IPS DF 4.7 (cell line): ENCODE results near the gene RASA2.

Experiments
- DNase-seq: peaks from one replicate; pipeline ENCODE4 v3.0.0-alpha.2; 2013; ENCODE audit warnings: low spot score; ENCODE audit errors: extremely low read depth

The RASA2 gene, protein sequence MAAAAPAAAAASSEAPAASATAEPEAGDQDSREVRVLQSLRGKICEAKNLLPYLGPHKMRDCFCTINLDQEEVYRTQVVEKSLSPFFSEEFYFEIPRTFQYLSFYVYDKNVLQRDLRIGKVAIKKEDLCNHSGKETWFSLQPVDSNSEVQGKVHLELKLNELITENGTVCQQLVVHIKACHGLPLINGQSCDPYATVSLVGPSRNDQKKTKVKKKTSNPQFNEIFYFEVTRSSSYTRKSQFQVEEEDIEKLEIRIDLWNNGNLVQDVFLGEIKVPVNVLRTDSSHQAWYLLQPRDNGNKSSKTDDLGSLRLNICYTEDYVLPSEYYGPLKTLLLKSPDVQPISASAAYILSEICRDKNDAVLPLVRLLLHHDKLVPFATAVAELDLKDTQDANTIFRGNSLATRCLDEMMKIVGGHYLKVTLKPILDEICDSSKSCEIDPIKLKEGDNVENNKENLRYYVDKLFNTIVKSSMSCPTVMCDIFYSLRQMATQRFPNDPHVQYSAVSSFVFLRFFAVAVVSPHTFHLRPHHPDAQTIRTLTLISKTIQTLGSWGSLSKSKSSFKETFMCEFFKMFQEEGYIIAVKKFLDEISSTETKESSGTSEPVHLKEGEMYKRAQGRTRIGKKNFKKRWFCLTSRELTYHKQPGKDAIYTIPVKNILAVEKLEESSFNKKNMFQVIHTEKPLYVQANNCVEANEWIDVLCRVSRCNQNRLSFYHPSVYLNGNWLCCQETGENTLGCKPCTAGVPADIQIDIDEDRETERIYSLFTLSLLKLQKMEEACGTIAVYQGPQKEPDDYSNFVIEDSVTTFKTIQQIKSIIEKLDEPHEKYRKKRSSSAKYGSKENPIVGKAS

DNA sequence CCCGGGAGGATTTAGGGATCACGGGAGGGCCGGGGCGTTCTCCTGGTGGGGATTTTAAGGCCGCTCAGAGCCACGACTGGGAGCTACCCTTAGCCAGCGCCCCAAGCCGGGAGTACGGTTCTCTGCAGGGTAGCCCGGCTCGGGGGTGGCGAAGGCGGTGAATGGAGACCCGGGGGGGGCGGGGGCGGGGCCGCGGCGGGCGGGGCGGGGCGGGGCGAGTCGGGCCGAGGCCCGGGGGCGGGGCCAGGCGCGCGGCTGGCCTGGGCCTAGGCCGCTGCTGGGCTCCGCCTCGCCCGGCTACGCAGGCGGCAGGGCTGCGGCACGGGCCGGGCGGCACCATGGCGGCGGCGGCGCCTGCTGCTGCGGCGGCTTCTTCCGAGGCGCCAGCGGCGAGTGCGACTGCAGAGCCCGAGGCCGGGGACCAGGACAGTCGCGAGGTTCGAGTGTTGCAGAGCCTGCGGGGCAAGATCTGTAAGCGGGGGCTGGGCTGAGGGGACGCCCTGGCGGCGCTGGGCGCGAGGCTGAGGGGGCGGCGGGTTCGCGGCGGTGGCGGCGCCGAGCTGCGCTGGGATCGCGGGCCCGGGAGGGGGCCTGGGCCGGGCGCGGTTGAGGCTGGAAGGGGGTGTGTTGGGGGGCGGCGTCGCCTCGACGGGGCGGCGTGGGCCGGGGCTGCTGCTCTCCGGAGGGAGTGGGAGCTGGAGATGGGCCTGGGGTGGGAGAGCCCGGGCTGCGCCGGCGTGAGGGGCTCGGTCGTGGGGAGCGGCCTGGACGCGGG is at the start of gene RASA2:
RASA2 (plus strand) TSS at position 282 of the 775 bp plus-strand sequence; CDS start at position 339, 57 bp downstream.
- DNase-seq = no peak

DNA sequence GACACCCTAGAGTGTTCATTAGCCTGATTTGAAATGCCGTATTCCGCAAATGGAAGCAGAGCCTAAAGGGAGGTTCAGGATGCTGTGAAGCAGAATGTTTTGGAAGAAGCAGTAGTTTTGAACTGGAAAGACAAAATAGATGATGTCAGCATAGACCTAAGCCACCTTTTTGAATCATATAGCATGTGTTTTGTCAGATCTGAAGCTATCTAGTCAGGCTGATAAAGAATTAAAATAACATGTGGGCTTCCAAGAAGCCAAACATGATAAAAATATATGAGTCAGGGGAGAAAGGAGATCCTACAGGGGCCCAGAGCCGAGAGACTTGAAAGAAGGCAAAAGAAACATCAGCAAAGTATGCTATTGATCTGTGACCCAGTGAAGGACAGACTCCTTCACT is 47.2 kb upstream of the RASA2 start:
- DNase-seq = no peak

DNA sequence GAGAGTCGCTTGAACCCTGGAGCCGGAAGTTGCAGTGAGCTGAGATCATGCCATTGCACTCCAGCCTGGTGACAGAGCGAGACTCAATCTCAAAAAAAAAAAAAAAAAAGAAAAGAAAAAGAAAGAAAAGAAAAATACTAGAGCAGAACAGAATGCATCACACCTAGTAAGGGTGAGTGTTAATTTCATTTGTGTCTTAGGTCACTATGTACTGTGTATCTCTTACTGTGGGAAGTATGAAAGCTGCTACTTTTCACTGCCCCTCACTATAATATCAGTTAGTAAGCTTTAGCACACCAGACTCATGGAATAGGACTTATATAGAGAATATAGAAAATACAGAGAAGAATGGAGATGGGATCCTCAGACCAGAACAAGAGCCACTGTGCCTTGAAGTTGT is 45.9 kb upstream of the RASA2 start:
- DNase-seq = no peak

DNA sequence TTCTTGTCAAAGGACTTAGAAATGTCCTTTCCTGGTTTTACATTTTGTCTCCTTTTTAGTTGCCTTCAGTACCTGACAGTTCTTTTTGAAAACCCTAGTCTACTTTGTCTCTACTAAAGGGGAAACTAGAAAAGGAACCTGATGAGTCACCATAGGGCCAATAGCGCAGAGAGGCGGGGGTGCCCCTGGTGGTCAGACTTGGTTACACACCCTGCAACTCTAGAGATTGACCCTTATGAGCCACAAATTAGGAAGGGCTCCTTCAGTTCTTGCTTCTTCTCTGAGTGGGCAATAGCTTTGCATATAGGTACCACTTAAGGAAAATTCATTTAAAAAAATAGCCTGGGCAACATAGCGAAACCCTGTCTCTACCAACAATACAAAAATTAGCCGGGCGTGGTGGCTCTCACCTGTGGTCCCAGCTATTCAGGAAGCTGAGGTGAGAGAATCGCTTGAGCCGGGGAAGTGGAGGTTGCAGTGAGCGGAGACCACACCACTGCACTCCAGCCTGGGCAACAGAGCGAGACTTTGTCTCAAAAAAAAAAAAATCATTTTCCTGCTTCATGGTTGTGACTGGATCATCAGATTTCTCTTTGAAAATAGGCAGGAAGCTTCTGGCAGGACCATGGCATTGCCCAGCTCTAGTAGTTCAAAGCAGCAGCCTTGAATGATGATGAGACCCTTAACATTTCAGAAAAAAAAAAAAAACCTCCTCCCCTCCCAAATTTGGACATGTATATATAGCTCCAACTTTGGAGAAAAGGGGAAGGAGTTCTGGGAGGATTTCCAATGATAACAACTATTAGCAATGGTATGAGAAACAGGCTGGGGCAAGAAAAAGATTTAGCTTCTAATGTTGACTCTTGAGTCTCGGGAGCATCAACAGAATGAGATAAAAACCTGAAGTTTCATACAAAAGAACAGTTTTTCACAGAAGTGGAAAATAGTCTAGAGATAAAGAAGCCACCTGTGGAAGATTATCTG is 45.2 kb upstream of the RASA2 start:
- no peak for DNase-seq

DNA sequence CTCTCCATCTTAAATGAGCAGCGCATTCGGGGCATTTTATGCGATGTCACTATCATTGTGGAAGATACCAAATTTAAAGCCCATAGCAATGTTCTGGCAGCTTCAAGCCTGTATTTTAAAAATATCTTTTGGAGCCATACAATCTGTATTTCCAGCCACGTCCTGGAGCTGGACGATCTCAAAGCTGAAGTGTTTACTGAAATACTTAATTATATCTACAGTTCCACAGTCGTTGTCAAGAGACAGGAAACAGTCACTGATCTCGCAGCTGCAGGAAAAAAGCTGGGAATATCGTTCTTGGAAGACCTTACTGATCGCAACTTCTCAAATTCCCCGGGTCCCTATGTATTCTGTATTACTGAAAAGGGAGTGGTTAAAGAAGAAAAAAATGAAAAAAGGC is 44.4 kb upstream of the RASA2 start:
- DNase-seq = no peak

DNA sequence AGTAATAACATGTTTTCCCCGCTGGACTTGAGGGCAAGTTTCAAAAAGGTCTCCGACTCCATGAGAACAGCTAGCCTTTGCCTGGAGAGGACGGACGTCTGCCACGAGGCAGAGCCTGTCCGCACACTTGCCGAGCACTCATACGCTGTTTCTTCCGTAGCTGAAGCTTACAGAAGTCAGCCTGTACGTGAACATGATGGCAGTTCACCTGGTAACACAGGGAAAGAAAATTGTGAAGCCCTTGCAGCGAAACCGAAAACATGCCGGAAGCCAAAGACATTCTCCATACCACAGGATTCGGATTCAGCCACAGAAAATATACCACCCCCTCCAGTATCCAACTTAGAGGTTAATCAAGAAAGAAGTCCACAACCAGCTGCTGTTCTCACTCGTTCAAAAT is 43.9 kb upstream of the RASA2 start:
- no peak for DNase-seq

DNA sequence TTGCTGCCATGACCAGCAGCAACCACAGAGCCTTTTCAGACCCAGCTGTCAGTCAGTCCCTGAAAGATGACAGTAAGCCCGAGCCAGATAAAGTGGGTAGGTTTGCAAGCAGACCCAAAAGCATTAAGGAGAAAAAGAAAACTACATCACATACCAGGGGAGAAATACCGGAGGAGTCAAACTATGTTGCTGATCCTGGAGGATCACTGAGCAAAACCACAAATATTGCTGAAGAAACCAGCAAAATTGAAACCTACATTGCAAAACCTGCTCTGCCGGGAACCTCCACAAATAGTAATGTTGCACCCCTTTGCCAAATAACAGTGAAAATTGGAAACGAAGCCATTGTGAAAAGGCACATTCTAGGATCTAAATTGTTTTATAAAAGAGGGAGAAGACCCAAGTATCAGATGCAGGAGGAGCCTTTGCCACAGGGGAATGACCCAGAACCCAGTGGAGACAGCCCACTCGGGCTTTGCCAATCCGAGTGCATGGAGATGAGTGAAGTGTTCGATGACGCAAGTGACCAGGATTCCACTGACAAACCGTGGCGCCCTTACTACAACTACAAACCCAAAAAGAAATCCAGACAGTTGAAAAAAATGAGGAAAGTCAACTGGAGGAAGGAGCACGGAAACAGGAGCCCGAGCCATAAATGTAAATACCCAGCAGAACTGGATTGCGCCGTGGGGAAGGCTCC is 42.1 kb upstream of the RASA2 start:
- no peak for DNase-seq

DNA sequence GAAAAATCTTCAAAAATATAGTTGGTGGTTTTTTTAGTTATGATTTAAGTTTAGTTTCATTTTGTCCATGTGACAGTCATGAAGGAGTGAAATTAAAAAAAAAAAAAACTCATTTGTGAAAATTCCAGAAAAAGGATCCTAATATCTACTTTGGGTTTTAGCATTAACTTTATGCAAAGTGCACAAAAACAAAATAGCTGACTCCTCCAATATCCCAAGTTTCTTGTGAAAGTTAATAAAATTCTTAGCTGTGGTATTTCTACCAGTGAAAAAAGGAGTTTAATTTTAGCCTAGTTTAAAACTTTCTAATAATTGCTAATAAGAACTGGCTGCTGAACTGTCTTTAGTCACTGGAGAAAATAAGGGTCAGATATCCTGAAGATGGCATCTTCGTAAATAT is 40.8 kb upstream of the RASA2 start:
- DNase-seq = no peak

DNA sequence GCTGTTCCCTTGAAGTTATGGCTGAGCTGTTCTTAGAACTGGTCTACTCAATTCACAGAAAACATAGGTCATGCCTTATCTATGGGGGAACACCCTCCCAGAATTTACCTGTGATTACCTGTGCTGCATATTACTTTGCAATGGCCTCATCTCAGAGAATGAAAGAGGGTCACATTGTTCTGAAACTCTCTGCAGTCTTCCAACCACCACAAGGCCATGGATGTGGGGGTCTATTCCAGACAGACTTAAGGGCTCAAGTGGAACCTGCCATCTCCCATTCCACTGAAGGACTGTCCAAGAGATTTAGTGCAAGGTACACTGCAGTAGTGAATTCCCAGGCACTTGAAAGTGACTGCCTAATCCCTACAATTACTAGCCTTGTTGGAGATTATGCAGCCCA is 40.1 kb upstream of the RASA2 start:
- DNase-seq = no peak

DNA sequence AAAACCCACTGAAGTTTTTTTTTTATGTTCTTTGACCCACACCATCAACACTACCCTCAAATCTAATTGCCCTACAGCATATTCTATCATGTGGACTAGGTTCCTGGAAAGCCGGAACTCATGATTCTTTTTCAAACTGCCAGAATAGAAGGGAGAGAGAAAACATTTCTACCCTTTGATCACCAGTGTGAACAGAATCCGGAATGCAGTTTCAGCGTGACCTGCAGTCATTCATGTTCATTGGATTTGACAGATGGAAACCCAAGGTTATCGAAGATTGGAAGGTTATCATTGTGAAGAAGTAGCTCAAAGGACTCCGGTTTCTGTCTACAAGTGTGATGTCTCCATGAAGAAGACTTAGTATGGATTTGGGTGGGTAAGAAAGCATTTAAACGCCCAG is 39.4 kb upstream of the RASA2 start:
- DNase-seq = no peak

DNA sequence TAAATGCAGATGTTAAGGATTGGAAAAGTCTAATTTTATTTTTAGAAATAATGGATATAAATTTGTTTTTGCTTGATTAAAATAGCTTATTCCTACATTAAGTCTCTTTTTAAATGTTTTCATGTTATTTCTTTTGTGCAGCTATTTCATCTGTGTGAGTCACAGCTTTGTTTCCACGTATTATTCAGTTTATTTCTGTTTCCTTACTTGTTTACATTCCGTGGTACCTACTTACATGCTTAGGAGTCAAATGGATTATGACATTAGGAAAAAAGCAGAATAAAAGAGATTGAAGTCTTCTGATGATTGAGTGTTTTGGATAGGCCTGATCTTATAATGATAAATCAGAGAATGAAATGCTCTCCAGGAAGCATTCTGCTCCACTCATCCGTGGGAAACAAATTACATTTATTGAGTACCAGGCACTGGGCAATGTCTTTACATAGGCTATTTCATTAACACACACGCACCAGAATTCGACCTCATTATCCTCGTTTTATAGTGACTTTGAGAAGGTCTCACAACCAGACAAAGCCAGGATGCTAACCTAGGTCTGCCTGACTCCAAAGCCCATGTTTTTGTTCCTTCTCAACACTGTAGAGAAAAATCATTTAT is 38.1 kb upstream of the RASA2 start:
- DNase-seq = no peak

DNA sequence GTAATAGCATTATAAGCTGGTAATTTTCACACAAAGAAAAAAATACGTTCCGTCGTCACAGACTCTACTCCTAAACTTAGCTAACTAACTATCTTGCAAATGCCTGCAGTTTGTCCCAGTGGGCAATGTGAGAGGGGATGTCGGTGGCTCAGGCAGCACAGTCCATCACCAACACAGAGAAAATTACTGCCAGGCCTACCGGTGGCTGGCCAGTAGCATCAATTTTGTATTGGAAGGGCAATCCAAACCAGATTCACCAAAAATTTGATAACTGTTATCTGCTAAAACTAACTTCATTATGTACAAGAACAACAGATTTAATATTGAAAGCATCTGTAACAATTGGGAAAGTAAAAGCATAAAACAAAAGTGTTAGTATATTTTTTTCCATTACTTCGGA is 37.4 kb upstream of the RASA2 start:
- no peak for DNase-seq

DNA sequence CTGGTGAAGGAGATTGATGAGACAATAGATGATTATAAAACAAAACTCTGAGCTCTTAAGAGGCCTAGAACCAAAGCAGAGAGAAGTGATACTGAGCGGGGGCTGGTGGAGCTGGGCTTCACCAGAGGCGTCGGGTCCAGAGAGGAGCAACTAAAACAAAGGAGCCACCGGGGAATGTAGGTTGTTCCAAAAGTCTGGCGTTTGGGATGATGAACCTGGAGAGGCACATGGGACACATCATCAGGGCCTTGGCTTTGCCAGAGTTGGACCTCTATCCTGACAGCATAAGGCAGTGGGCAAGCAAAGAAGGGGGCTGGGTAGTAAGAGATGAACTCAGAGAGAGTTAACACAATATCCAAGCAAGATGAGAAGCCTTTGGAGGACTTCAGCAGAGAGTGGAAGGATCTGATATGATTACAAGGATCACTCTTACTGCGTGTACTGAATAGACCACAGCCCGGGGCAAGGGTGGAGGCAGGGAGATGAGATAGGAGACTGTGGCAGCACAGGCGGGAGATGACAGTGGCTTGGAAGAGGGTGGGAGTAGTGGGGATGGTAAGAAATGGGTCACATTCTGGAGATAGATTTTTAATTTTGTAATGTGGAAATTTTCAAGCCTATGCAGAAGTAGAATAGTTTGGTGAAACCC is 36.0 kb upstream of the RASA2 start:
- DNase-seq = no peak

DNA sequence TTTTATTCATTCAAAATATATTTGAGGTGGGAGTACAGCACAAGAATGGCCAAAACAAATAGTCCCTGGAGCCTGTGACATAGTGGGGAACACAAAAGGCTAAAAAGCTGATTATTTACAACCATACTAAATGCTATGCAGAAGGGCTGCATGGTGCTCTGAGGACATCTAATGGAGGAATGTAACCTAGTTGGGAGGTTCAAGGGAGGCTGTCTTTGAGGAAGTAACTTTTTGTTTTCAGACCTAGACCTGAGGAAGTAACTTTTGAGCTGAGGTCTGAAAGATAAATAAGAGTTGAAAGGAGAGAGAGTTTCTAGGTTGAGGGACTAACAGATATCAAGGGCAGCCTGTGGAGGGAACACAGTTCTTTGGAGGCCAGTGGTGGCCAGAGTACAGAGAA is 34.8 kb upstream of the RASA2 start:
- DNase-seq = no peak

DNA sequence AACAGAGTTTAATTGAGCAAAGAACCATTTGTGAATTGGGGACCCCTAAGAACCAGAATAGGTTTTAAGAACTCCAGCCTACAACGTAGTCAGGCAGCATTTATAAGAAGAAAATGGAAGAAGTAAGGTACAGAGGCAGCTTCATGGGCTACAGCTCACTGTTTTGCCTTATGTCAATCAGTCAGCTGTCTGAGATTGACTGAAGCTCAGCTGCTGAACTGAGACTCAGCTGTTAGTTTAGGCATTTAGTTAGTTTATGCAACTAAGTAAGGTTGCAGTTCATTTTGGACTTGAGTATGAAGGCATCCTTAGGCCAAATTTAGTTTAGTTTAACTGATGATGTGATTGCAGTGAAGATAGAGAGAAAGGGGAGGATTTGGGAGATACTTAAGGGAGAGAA is 34.1 kb upstream of the RASA2 start:
- no peak for DNase-seq

DNA sequence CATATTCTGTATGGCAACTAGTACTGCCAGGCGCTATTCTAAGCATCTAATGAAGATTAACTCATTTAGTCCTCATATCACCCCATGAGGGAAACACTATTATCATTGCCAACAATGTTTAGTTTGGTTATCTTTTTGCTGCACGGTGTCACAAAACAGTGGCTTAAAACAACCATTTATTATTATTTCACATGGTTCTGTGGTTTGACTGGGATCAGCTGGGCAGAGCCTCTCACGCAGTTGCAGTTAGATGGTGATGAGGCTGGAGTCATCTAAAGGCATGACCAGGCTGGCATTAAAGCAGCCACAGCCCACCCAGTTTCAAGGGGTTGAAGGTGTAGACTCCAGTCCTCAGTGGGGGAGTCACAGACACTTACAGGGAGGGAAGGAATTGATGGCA is 32.8 kb upstream of the RASA2 start:
- no peak for DNase-seq

DNA sequence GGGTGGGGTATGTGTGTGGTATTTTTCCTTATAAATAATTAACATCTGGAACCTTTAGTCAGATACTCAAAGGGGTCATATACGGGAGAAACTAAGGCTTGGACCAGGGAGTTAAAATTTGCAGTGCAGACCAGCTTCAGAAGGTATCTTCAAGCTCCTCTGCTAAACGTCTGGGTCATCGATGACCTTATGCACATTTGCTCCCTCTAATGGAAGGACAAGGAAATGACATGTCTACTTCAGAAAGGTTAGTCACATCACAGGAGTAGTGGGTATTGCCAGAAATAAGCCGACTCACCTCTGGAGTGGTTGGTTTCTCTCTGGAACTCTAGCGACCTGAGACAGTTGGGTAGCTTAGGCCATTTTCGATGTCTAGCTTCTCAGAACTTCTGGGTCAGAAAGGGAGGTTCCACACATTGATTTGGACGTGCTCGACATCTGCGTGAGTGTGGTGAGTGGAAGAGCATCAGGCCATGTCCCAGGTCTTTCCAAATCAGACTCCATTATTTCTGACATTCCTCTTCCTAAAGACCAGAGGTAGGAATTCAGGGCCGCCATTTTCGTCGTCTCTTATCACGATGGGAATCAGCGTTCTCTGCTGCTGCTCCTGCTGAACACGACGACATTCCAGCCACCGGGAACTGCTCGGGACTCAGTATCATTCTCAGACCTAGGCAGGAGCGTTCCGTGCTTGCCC is 31.8 kb upstream of the RASA2 start:
- DNase-seq = peak; percentile 64

DNA sequence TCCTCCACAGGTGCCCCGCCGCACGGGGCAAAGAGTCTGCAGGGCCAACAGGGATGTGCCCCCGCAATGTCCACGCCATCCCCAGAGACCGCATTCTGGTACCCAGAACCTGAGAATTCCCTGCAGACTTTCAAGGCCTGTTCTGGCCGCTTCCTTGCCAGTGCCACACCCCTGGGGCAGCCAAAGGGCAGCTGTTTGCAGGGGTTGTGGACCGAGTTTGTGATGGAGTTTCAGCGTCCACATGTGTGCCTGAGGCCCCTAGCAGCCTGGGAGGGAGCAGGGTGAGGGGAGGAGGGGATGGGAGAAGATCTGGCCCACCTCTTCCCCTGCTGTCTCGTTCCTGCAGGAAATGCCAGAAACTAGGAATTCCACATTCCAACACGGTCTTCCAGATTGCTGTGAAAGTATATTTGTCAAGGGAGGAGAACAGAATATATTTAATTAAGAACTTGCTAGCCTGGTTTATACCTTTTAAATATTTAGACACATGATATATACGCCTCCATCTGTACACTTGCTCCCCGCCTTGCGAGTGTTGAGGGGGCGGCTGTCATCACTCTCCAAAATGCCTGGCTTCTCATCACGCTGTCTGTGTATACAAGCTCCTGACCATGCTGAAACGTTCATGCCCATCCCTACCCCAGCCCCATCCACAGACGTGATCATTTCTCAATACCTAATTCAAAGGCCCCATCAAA is 31.1 kb upstream of the RASA2 start:
- DNase-seq = no peak
